Cardiac fibroblast (primary cell): Measurements from ENCODE around the gene SLC26A9.

Experiments
- DNase-seq, 2 donors: peaks; one replicate each; pipeline versions ENCODE4 v3.0.0 to v3.0.0-alpha.2; 2010; ENCODE audit warnings: low read depth in 2 of 2
- H3K4me3 ChIP-seq, 2 donors: replicated peaks in 1 of 2; 1 replicate in 1 of 2; 2 replicates in 1 of 2; pipeline ENCODE4 v1.5.1; 2011; ENCODE audit warnings: low read depth in 2 of 2, low read length in 2 of 2, mild to moderate bottlenecking in 2 of 2, moderate library complexity in 1 of 2
- CTCF ChIP-seq: IDR thresholded peaks from one replicate; pipeline ENCODE4 v1.5.1; 2011; ENCODE audit warnings: low read depth, mild to moderate bottlenecking, low read length, inconsistent platforms

Gene SLC26A9

GRCh38 chr1:205973377-205974232 lies 30.3 kb upstream of the SLC26A9 start:
- H3K4me3 ChIP-seq = no peak overlapping the region
- no peak for TF ChIP-seq CTCF
- no peak for DNase-seq

GRCh38 chr1:205972491-205973168 lies 29.4 kb upstream of the SLC26A9 start:
- no peak for TF ChIP-seq CTCF
- H3K4me3 ChIP-seq = no peak overlapping the region

GRCh38 chr1:205972081-205972480 lies 28.8 kb upstream of the SLC26A9 start:
- no peak overlapping the region for H3K4me3 ChIP-seq
- no peak for DNase-seq
- no peak for TF ChIP-seq CTCF

More at GRCh38 chr1:205972491-205973168, 29.4 kb upstream of the SLC26A9 start:
- DNase-seq = no peak

GRCh38 chr1:205971082-205971481 lies 27.8 kb upstream of the SLC26A9 start:
- no peak for DNase-seq
- no peak overlapping the region for H3K4me3 ChIP-seq
- TF ChIP-seq CTCF = no peak

- TF ChIP-seq CTCF = no peak
- H3K4me3 ChIP-seq = no peak overlapping the region
- peak in 1 of 2 donors; percentile 62 for DNase-seq
These were observed 27.2 kb upstream of the SLC26A9 start for GRCh38 chr1:205970486-205970885.

DNA sequence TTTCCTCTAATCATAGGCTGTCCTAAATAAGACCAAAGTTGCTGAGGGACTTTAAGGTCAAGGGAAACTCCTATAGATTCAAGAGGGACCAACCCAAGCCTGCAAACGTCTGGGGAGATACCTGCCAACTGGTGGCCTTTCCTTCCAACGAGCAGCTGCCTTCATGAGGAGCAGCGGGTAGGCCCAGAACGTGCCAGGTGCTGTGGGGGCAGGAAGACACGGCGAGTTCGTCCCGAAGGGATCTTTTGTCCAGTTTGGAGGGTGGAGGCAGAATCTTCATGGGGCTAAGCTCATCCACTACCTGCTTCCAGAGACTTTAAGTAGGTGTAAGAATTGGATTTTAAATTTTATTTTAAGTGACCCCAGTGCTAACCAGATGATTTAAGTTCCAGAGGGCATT lies 26.0 kb upstream of the SLC26A9 start:
- DNase-seq = no peak
- no peak overlapping the region for H3K4me3 ChIP-seq
- no peak for TF ChIP-seq CTCF
